ENCODE data around the gene SGCA. TPM values are rescaled to one million over a fixed set of nuclear protein-coding genes. Genes with fewer than 3 reads are reported as not detected.

The SGCA gene
- total and polyA plus RNA-seq, 7 donors, result 120 to 291 (median 254) TPM

DNA sequence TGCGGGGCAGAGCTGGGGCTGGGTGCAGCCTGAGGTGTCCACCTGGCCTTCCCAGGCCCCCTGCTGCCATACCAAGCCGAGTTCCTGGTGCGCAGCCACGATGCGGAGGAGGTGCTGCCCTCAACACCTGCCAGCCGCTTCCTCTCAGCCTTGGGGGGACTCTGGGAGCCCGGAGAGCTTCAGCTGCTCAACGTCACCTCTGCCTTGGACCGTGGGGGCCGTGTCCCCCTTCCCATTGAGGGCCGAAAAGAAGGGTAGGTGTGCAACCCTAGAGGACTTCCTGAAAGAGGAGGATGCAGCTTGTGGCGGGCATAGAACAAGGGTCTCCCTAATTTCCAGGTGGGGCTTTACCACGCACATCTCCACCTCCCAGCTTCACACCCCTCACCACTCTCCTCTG, 2.5 kb downstream of the SGCA start:
- intact Hi-C loops (cut with DNase I), result loop anchor here (5.0 kb wide), 2 partner anchors 36 to 71 kb away; partner anchors contain the start of genes SAMD14 (in 2 of the 2) and PDK2 (in 1 of the 2)
- Histone ChIP-seq H3K27me3 (ENCODE audit: insufficient read depth in 3 of 3, low read length in 2 of 3) (no peaks in the 10 kb centered on the region), H3K4me1 (peaks cover 70% of the 10 kb centered on the region), H3K36me3 (ENCODE audit: insufficient read depth in 1 of 2, low read depth in 1 of 2) (peaks cover 0 to 44% of the 10 kb centered on the region in 2 donors), H3K27ac (peak overlapping the region; percentile 69), H3K9me3 (no peaks in the 10 kb centered on the region), H3K4me3 (peak overlapping the region; percentile 71)
- TF ChIP-seq, protein P1, sequence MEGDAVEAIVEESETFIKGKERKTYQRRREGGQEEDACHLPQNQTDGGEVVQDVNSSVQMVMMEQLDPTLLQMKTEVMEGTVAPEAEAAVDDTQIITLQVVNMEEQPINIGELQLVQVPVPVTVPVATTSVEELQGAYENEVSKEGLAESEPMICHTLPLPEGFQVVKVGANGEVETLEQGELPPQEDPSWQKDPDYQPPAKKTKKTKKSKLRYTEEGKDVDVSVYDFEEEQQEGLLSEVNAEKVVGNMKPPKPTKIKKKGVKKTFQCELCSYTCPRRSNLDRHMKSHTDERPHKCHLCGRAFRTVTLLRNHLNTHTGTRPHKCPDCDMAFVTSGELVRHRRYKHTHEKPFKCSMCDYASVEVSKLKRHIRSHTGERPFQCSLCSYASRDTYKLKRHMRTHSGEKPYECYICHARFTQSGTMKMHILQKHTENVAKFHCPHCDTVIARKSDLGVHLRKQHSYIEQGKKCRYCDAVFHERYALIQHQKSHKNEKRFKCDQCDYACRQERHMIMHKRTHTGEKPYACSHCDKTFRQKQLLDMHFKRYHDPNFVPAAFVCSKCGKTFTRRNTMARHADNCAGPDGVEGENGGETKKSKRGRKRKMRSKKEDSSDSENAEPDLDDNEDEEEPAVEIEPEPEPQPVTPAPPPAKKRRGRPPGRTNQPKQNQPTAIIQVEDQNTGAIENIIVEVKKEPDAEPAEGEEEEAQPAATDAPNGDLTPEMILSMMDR (IDR thresholded peaks at IDR 0.05), result no peak
- WGBS, 3 donors, result 47 to 59% (median 56%) methylated on average over 13 of the region's 13 CpGs
- DNase-seq (peak; percentile 13 to 48), ATAC-seq (no peak)

DNA sequence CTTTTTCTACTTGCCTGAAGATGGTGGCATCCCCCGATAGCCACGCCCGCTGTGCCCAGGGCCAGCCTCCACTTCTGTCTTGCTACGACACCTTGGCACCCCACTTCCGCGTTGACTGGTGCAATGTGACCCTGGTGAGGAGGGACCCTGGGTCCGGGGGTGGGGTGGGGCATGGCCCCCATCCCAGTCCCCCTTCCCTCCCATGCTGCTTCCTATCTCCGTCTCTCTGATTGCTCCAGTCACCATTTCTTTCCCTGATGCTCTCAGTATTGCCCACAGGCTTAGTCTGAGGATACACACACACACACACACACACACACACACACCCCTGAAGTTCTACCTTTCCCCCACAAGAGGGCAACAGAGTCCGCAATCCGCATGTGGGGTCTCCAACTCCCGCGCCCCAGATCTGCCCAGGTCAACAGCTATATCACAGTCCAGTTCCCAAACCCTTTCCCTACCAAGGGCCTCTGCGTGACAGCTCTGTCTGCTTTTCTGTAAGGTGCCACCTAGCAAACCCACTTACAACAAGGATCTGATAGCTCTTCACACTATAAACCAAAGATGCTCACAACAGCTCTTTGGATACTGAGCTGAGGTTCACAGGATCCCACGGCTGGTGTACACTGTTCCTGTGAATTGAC, 3.4 kb downstream of the SGCA start:
- 27 to 40% (median 29%) methylated on average over 14 of the region's 14 CpGs for WGBS, 3 donors
- H3K27me3 ChIP-seq (ENCODE audit: insufficient read depth in 3 of 3, low read length in 2 of 3), result no peaks in the 10 kb centered on the region
- H3K9me3 ChIP-seq, result no peaks in the 10 kb centered on the region
- TF ChIP-seq, protein P1 (IDR thresholded peaks at IDR 0.05), result peak; percentile 33
- H3K4me1 ChIP-seq, result peaks cover 64% of the 10 kb centered on the region
- peak in 2 of 4 donors; percentile 10 for ATAC-seq
- intact Hi-C loops (cut with DNase I), result loop anchor here (5.0 kb wide), 2 partner anchors 37 to 72 kb away; partner anchors contain the start of genes SAMD14 (in 2 of the 2) and PDK2 (in 1 of the 2)
- peak; percentile 41 to 71 for DNase-seq
- H3K36me3 ChIP-seq (ENCODE audit: insufficient read depth in 1 of 2, low read depth in 1 of 2), result peaks cover 0 to 53% of the 10 kb centered on the region in 2 donors
- H3K27ac ChIP-seq, result peak overlapping the region; percentile 80
- peak overlapping the region; percentile 71 for H3K4me3 ChIP-seq

DNA sequence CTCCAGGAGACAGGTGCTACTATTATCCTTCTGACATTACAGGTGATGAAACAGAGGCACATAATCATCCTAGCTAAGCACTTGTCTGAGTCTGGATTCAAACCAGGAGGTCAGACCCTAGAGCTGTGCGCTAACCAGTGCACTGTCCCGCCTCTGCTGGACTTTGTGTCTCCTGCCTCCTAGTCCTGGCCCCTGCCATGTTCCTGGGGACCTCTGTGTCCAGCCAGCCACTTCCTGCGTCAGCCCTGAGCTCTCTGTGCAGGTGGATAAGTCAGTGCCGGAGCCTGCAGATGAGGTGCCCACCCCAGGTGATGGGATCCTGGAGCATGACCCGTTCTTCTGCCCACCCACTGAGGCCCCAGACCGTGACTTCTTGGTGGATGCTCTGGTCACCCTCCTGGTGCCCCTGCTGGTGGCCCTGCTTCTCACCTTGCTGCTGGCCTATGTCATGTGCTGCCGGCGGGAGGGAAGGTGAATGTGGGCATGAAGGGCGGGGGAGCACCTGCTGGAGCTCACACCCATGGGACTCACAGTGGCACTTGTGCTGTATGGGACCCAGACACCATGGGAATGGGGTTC, 4.2 kb downstream of the SGCA start:
- peaks cover 0 to 54% of the 10 kb centered on the region in 2 donors for H3K36me3 ChIP-seq (ENCODE audit: insufficient read depth in 1 of 2, low read depth in 1 of 2)
- intact Hi-C loops (cut with DNase I), result loop anchor here (5.0 kb wide), 3 partner anchors 38 to 73 kb away; partner anchors contain the start of genes SAMD14 (in 2 of the 2) and PDK2 (in 1 of the 2)
- peak overlapping the region; percentile 80 for H3K27ac ChIP-seq
- no peak overlapping the region for H3K4me3 ChIP-seq
- no peaks in the 10 kb centered on the region for H3K27me3 ChIP-seq (ENCODE audit: insufficient read depth in 3 of 3, low read length in 2 of 3)
- ATAC-seq (peak in 2 of 4 donors; percentile 35 to 47), DNase-seq (peak; percentile 27 to 54)
- WGBS, 3 donors, result 68 to 78% (median 75%) methylated on average over 9 of the region's 9 CpGs
- H3K9me3 ChIP-seq, result no peaks in the 10 kb centered on the region
- TF ChIP-seq, protein P1 (IDR thresholded peaks at IDR 0.05), result no peak
- H3K4me1 ChIP-seq, result peaks cover 56% of the 10 kb centered on the region

DNA sequence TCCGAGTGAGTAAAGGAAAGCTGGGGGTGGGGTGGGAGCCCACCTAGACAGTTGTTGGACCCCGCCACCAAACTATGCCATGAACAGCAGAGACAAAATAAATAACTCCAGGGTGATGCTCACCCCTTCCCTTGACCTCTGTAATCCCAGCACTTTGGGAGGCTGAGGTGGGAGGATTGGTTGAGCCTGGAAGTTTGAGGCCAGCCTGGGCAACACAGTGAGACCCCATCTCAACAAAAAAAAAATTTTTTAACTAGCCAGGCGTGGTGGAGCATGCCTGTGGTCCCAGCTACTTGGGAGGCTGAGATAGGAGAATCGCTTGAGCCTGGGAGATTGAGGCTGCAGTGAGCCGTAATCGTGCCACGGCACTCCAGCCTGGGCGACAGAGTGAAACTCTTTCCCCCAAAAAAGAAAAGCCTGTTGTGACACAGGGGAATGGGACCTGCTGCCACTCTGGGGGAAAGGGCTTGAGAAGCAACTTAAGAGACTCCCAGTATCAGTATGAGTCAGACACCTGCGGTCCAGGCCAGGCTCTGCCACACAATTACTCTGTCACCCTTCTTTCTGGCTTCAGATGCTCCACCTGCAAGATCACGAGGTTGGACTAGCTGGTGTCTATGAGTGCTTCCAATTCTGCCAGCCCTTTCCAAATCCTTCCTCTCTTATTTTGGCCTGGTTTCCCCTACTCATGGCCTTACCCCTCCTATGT, 5.0 kb downstream of the SGCA start:
- intact Hi-C loops (cut with DNase I), result loop anchor here in 1 of 2 donors (5.0 kb wide), 1 partner anchor 54 kb away; no protein-coding TSS in a partner anchor
- H3K36me3 ChIP-seq (ENCODE audit: insufficient read depth in 1 of 2, low read depth in 1 of 2), result peaks cover 0 to 62% of the 10 kb centered on the region in 2 donors
- WGBS, 3 donors, result 77 to 83% (median 79%) methylated on average over 10 of the region's 10 CpGs
- H3K4me3 ChIP-seq, result no peak overlapping the region
- DNase-seq, result peak; percentile 35 to 71
- ATAC-seq, result peak; percentile 60 to 69 (median 66)
- peak overlapping the region; percentile 80 for H3K27ac ChIP-seq
- TF ChIP-seq, protein P1 (IDR thresholded peaks at IDR 0.05), result no peak
- no peaks in the 10 kb centered on the region for H3K27me3 ChIP-seq (ENCODE audit: insufficient read depth in 3 of 3, low read length in 2 of 3)
- peaks cover 53% of the 10 kb centered on the region for H3K4me1 ChIP-seq
- H3K9me3 ChIP-seq, result no peaks in the 10 kb centered on the region

Measured in psoas muscle (tissue), 8 donors.